H1 (cell line): Measurements from ENCODE around the gene CERT1. TPM values are rescaled to one million over a fixed set of nuclear protein-coding genes. Genes with fewer than 3 reads are reported as not detected.
A peak's percentile ranks its signal among the peaks of the same experiment; 100 is the strongest.

ENCODE experiments used
- CTCF ChIA-PET: fragments of 300-600 bp; sonication (Branson Sonifier 250); formaldehyde crosslinking; loops from one replicate; lab custom pipeline; 2021; ENCODE audit not compliant: partially characterized antibody; lab: Charles Lee
- POLR2A ChIA-PET: fragments of 300-600 bp; sonication (Branson Sonifier 250); formaldehyde crosslinking; loops from one replicate; lab custom pipeline; 2021; ENCODE audit warnings: inconsistent platforms; ENCODE audit not compliant: partially characterized antibody; lab: Charles Lee
- DNase-seq, 2 experiments: peaks; one replicate each; pipeline versions ENCODE4 v3.0.0 to v3.0.0-alpha.2; 2010 to 2022; ENCODE audit warnings: low spot score in 2 of 2, low read depth in 1 of 2, mixed read lengths in 1 of 2
- FAIRE-seq: peaks from 2 replicates; lab custom pipeline; 2011; peaks lifted over from hg19 to GRCh38; lab: Jason Lieb, UNC
- H2AFZ ChIP-seq: 2 replicates; pipeline ENCODE4 v1.8.1; 2012; ENCODE audit warnings: low read length, inconsistent platforms
- H2AK5ac ChIP-seq: 2 replicates; pipeline ENCODE4 v1.6.1; 2013; ENCODE audit warnings: low read depth, low read length
- H2BK120ac ChIP-seq: replicated peaks from 2 replicates; pipeline ENCODE3; 2013; ENCODE audit warnings: low read depth, low read length, inconsistent platforms
- H2BK12ac ChIP-seq: 2 replicates; pipeline ENCODE4 v1.6.1; 2013; ENCODE audit warnings: low read depth, low read length
- H2BK15ac ChIP-seq: 2 replicates; pipeline ENCODE4 v1.6.1; 2013; ENCODE audit warnings: low read length
- H2BK20ac ChIP-seq: 2 replicates; pipeline ENCODE4 v1.6.1; 2013; ENCODE audit warnings: low read length
- H2BK5ac ChIP-seq: 2 replicates; pipeline ENCODE4 v1.6.1; 2013; ENCODE audit warnings: low read depth, low read length
- H3K14ac ChIP-seq: 2 replicates; pipeline ENCODE4 v1.6.1; 2013; ENCODE audit warnings: inconsistent platforms; ENCODE audit not compliant: insufficient read length
- H3K18ac ChIP-seq: 2 replicates; pipeline ENCODE4 v1.6.1; 2013; ENCODE audit warnings: low read length; ENCODE audit errors: extremely low read depth
- H3K23ac ChIP-seq: 2 replicates; pipeline ENCODE4 v1.6.1; 2013; ENCODE audit warnings: inconsistent platforms; ENCODE audit not compliant: insufficient read length
- H3K23me2 ChIP-seq: 2 replicates; pipeline ENCODE4 v1.6.1; 2013; ENCODE audit warnings: low read depth, low read length
- H3K27ac ChIP-seq: 2 replicates; pipeline ENCODE4 v1.6.1; 2011; ENCODE audit warnings: low read depth, low read length, inconsistent platforms
- H3K27me3 ChIP-seq, 4 experiments: replicated peaks in 1 of 4; 1 replicate in 1 of 4; 2 replicates in 3 of 4; pipeline versions ENCODE4 v1.6.1 to v1.8.1; 2011 to 2013; ENCODE audit warnings: low read length in 3 of 4, mild to moderate bottlenecking in 3 of 4, inconsistent platforms in 2 of 4, mixed read lengths in 2 of 4, moderate library complexity in 1 of 4; ENCODE audit not compliant: control insufficient read depth in 3 of 4, insufficient read depth in 3 of 4; ENCODE audit errors: extremely low read depth in 1 of 4
- H3K36me3 ChIP-seq, 4 experiments: 2 replicates each; pipeline versions ENCODE4 v1.6.1 to v1.8.1; 2011 to 2013; ENCODE audit warnings: mild to moderate bottlenecking in 4 of 4, low read length in 3 of 4, moderate library complexity in 2 of 4, control low read depth in 1 of 4, inconsistent platforms in 1 of 4; ENCODE audit not compliant: insufficient read depth in 4 of 4, control insufficient read depth in 2 of 4
- H3K4ac ChIP-seq: replicated peaks from 2 replicates; pipeline ENCODE3; 2013; ENCODE audit warnings: low read length, low read depth, mixed read lengths, inconsistent platforms; ENCODE audit not compliant: insufficient read length
- H3K4me1 ChIP-seq, 4 experiments: replicated peaks in 1 of 4; 1 replicate in 1 of 4; 2 replicates in 3 of 4; pipeline versions ENCODE4 v1.6.1 to v1.8.1; 2011 to 2013; ENCODE audit warnings: low read length in 3 of 4, inconsistent platforms in 2 of 4, mixed read lengths in 1 of 4; ENCODE audit not compliant: insufficient read depth in 4 of 4, control insufficient read depth in 3 of 4
- H3K4me2 ChIP-seq, 2 experiments: 2 replicates each; pipeline versions ENCODE4 v1.6.1 to v1.8.1; 2011 to 2013; ENCODE audit warnings: low read depth in 2 of 2, low read length in 2 of 2, control low read depth in 1 of 2, inconsistent platforms in 1 of 2, mild to moderate bottlenecking in 1 of 2; ENCODE audit not compliant: insufficient read depth in 1 of 2
- H3K4me3 ChIP-seq, 4 experiments: fragments of 200-600, 300-600 bp in 1 of 4; sonication (generic), shearing (Covaris generic), sonication (Bioruptor Twin) in 1 of 4; 2 replicates each; pipeline versions ENCODE4 v1.5.1 to v1.8.1; 2011 to 2016; ENCODE audit warnings: low read length in 4 of 4, low read depth in 3 of 4, control low read depth in 2 of 4, inconsistent platforms in 2 of 4, mild to moderate bottlenecking in 2 of 4, mixed read lengths in 1 of 4, moderate library complexity in 1 of 4; ENCODE audit not compliant: insufficient read depth in 2 of 4; ENCODE audit errors: extremely low read depth in 1 of 4
- H3K56ac ChIP-seq: replicated peaks from 2 replicates; pipeline ENCODE3; 2013; ENCODE audit warnings: low read depth, mild to moderate bottlenecking, mixed read lengths, low read length, inconsistent platforms; ENCODE audit not compliant: insufficient read length
- H3K79me1 ChIP-seq: 2 replicates; pipeline ENCODE4 v1.6.1; 2013; ENCODE audit warnings: low read depth, low read length, control low read depth
- H3K79me2 ChIP-seq, 2 experiments: 2 replicates each; pipeline versions ENCODE4 v1.6.1 to v1.8.1; 2012 to 2013; ENCODE audit warnings: low read length in 2 of 2, mild to moderate bottlenecking in 2 of 2, inconsistent platforms in 1 of 2; ENCODE audit not compliant: insufficient read depth in 2 of 2, control insufficient read depth in 1 of 2
- H3K9ac ChIP-seq, 4 experiments: replicated peaks in 1 of 4; 1 replicate in 1 of 4; 2 replicates in 3 of 4; pipeline versions ENCODE4 v1.6.1 to v1.8.1; 2011 to 2013; ENCODE audit warnings: low read depth in 3 of 4, low read length in 3 of 4, control low read depth in 2 of 4, mild to moderate bottlenecking in 2 of 4, moderate library complexity in 2 of 4, inconsistent platforms in 1 of 4; ENCODE audit errors: extremely low read depth in 1 of 4
- H3K9me3 ChIP-seq, 2 experiments: 2 replicates each; pipeline versions ENCODE4 v1.6.1 to v1.8.1; 2012 to 2013; ENCODE audit warnings: mild to moderate bottlenecking in 2 of 2, moderate library complexity in 2 of 2, control low read depth in 1 of 2, inconsistent platforms in 1 of 2, low read depth in 1 of 2, low read length in 1 of 2, mixed read lengths in 1 of 2; ENCODE audit not compliant: insufficient read depth in 2 of 2
- H4K20me1 ChIP-seq, 2 experiments: replicated peaks in 1 of 2; 2 replicates each; pipeline versions ENCODE3 to v1.8.1; 2011 to 2013; ENCODE audit warnings: inconsistent platforms in 2 of 2, low read length in 2 of 2, mild to moderate bottlenecking in 1 of 2; ENCODE audit not compliant: insufficient read depth in 2 of 2, control insufficient read depth in 1 of 2
- H4K5ac ChIP-seq: 2 replicates; pipeline ENCODE4 v1.6.1; 2013; ENCODE audit warnings: low read length, low read depth, mixed read lengths, inconsistent platforms; ENCODE audit not compliant: insufficient read length
- H4K8ac ChIP-seq: 2 replicates; pipeline ENCODE4 v1.8.0; 2013; ENCODE audit warnings: mild to moderate bottlenecking, moderate library complexity, low read length, inconsistent platforms; ENCODE audit not compliant: insufficient read depth; ENCODE audit errors: extremely low read depth
- H4K91ac ChIP-seq: replicated peaks from 2 replicates; pipeline ENCODE3; 2013; ENCODE audit warnings: low read length, mixed read lengths, inconsistent platforms; ENCODE audit not compliant: insufficient read length
- CEBPB ChIP-seq: IDR thresholded peaks from 2 replicates; pipeline ENCODE4 v1.6.1; 2012; ENCODE audit warnings: low read depth, low read length
- KDM4A ChIP-seq: IDR thresholded peaks from one replicate; pipeline ENCODE4 v1.7.1; 2012; ENCODE audit warnings: low read depth, mild to moderate bottlenecking, moderate library complexity, low read length, inconsistent platforms; ENCODE audit not compliant: severe bottlenecking
- RBBP5 ChIP-seq: IDR thresholded peaks from 2 replicates; pipeline ENCODE4 v1.7.1; 2012; ENCODE audit warnings: low read depth, mild to moderate bottlenecking, inconsistent platforms, low read length, moderate library complexity, borderline replicate concordance
- WGBS, 2 experiments: shearing (Covaris generic) in 1 of 2; methylation state at CpG; one replicate each; pipeline versions ENCODE4 v1.1.6 to v1.1.7; 2013 to 2015; ENCODE audit warnings: low lambda C conversion rate in 2 of 2, mixed read lengths in 2 of 2, inconsistent platforms in 1 of 2, low coverage in 1 of 2, missing lambda C conversion rate in 1 of 2; ENCODE audit not compliant: insufficient replicate concordance in 2 of 2, insufficient coverage in 1 of 2, insufficient read length in 1 of 2; ENCODE audit errors: extremely low coverage in 1 of 2, missing lambda C conversion rate in 1 of 2; 5-methylcytosine and 5-hydroxymethylcytosine counted together
- polyA plus RNA-seq, 7 experiments: library from polyadenylated mRNA; depleted of rRNA in 3 of 7; stranded (reverse) in 5 of 7; unstranded in 2 of 7; fragments of >200 nt in 5 of 7; fragments of 200-250 nt in 2 of 7; gene quantifications; 1 replicate in 5 of 7; 2 replicates in 1 of 7; 4 replicates in 1 of 7; pipeline versions ENCODE4 v1.2.1 to v1.2.3, GENCODE V29; 2011 to 2013; ENCODE audit warnings: missing spikeins in 2 of 7, mixed read lengths in 2 of 7
- total RNA-seq: library from RNA; stranded (reverse); fragmentation: NEBNext Ultra II Directional; extraction: Animal tissue kit (Norgen Biotek cat#: 25700); gene quantifications from 2 replicates; pipeline ENCODE4 v1.2.1, GENCODE V29; 2021

Gene CERT1
- total and polyA plus RNA-seq, 2 of the 8 experiments (the other 6 are each of a cell fraction or from before 2014, with no cell fraction given): 7.8 to 55.3 TPM

- Histone ChIP-seq H3K4me2 (no peak overlapping the region), H3K9me3 (peaks cover 3 to 7% of the 10 kb centered on the region in 2 experiments; a peak in 2 of 4 replicates), H2BK120ac (no peak overlapping the region), H2BK5ac (no peak overlapping the region), H3K14ac (no peak overlapping the region), H3K79me1 (peaks cover 7% of the 10 kb centered on the region), H3K27ac (no peak overlapping the region), H2AK5ac (no peak overlapping the region), H3K4me3 (no peak overlapping the region), H3K36me3 (no peaks in the 10 kb centered on the region), H3K27me3 (no peaks in the 10 kb centered on the region), H3K23me2 (no peaks in the 10 kb centered on the region), H3K18ac (no peak overlapping the region), H4K91ac (no peak overlapping the region), H2AFZ (no peak overlapping the region), H4K8ac (no peak overlapping the region), H4K20me1 (no peaks in the 10 kb centered on the region), H2BK12ac (no peak overlapping the region), H3K4ac (no peak overlapping the region), H2BK15ac (no peak overlapping the region), H3K56ac (no peak overlapping the region), H3K23ac (no peak overlapping the region), H2BK20ac (no peak overlapping the region), H4K5ac (no peak overlapping the region), H3K4me1 (no peaks in the 10 kb centered on the region; a peak in 1 of 7 replicates), H3K79me2 (peaks cover 0 to 26% of the 10 kb centered on the region in 2 experiments; a peak in 2 of 4 replicates), H3K9ac (no peak overlapping the region)
- CTCF ChIA-PET: no interaction called here
- 89% methylated on average over 1 of the region's 1 CpG; no CpG with 5 or more reads in 1 of the 2 experiments for WGBS, 2 experiments
- POLR2A ChIA-PET: no interaction called here
- TF ChIP-seq KDM4A (no peak), RBBP5 (no peak), CEBPB (0 out of 2 replicates have a peak, but pooled peaks have one; percentile 27)
- DNase-seq: no peak
- no peak for FAIRE-seq
Observed at GRCh38 chr5:75522542-75522941, 11.1 kb upstream of the CERT1 start.
